ENCODE results near the gene FBXO31. TPM values are rescaled to one million over a fixed set of nuclear protein-coding genes. Genes with fewer than 3 reads are reported as not detected.

Gene FBXO31
- total and polyA plus RNA-seq, 2 of the 13 experiments (the other 11 are each of a cell fraction or from before 2014, with no cell fraction given): 92.4 to 101 TPM

- TF ChIP-seq RERE (CRISPR knock-in tag; IDR thresholded peaks at IDR 0.05; ENCODE audit: low read depth) (no peak), POLR2AphosphoS5 (IDR thresholded peaks at IDR 0.05; ENCODE audit: low read depth, low read length) (no peak), NCOA2 (CRISPR knock-in tag; IDR thresholded peaks at IDR 0.05) (0 out of 2 replicates have a peak, but pooled peaks have one; percentile 3), ZMYM3 (CRISPR knock-in tag; IDR thresholded peaks at IDR 0.05) (peak; percentile 67), FOXP1 (IDR thresholded peaks at IDR 0.05) (no peak), FOXP1 (CRISPR knock-in tag; IDR thresholded peaks at IDR 0.05) (0 out of 2 replicates have a peak, but pooled peaks have one; percentile 5), ZNF772 (CRISPR knock-in tag; IDR thresholded peaks at IDR 0.05) (0 out of 2 replicates have a peak, but pooled peaks have one; percentile 37), MIXL1 (CRISPR knock-in tag; IDR thresholded peaks at IDR 0.05) (0 out of 2 replicates have a peak, but pooled peaks have one; percentile 52), ZNF629 (CRISPR knock-in tag; conservative IDR thresholded peaks at IDR 0.05) (peak; percentile 56), ZNF44 (CRISPR knock-in tag; IDR thresholded peaks at IDR 0.05) (no peak), ZFX (CRISPR knock-in tag; IDR thresholded peaks at IDR 0.05; ENCODE audit: low read depth) (peak; percentile 4; the same call in 1 of the 2 replicates), KLF11 (CRISPR knock-in tag; IDR thresholded peaks at IDR 0.05) (no peak), CHD4 (IDR thresholded peaks at IDR 0.05; ENCODE audit: borderline replicate concordance, low read length) (peak; percentile 59; the same call in 1 of the 2 replicates), SP1 (IDR thresholded peaks at IDR 0.05) (no peak), SP1 (CRISPR knock-in tag; IDR thresholded peaks at IDR 0.05) (peak; percentile 70; the same call in 1 of the 2 replicates), THAP8 (CRISPR knock-in tag; IDR thresholded peaks at IDR 0.05; ENCODE audit: borderline replicate concordance) (no peak), THAP7 (CRISPR knock-in tag; IDR thresholded peaks at IDR 0.05) (0 out of 2 replicates have a peak, but pooled peaks have one; percentile 20), SP5 (CRISPR knock-in tag; IDR thresholded peaks at IDR 0.05; ENCODE audit: borderline replicate concordance, low read depth) (peak; percentile 20; the same call in 1 of the 2 replicates), AFF4 (CRISPR knock-in tag; IDR thresholded peaks at IDR 0.05) (no peak), MEIS1 (CRISPR knock-in tag; IDR thresholded peaks at IDR 0.05; ENCODE audit: borderline replicate concordance) (no peak)
Measured at GRCh38 chr16:87295259-87295658, 88.3 kb downstream of the FBXO31 start (continued).

Measured in HepG2 (cell line).